Lower lobe of right lung (tissue), 2 donors: Measurements from ENCODE around the gene TMED9. TPM values are rescaled to one million over a fixed set of nuclear protein-coding genes. Genes with fewer than 3 reads are reported as not detected.
A peak's percentile ranks its signal among the peaks of the same experiment; 100 is the strongest.

Experiments used
- ATAC-seq, 2 donors: fragments of 200-7000 bp; cut with Tn5 transposase; one replicate each; pipeline ENCODE4 v1.9.1; 2020 to 2022; ENCODE audit warnings: mild to moderate bottlenecking in 2 of 2, moderate library complexity in 2 of 2
- DNase-seq: peaks from one replicate; pipeline ENCODE4 v3.0.0-alpha.2; 2020
- H3K27ac ChIP-seq: fragments of 200-600 bp; one replicate; pipeline ENCODE4 v1.8.0; 2022
- H3K27me3 ChIP-seq: fragments of 200-600 bp; one replicate; pipeline ENCODE4 v1.8.0; 2022; ENCODE audit warnings: low read depth
- H3K36me3 ChIP-seq: fragments of 200-600 bp; one replicate; pipeline ENCODE4 v1.8.0; 2022; ENCODE audit warnings: mild to moderate bottlenecking
- H3K4me1 ChIP-seq: fragments of 200-600 bp; one replicate; pipeline ENCODE4 v1.8.0; 2022
- H3K4me3 ChIP-seq: fragments of 200-600 bp; one replicate; pipeline ENCODE4 v1.8.0; 2022; ENCODE audit warnings: mild to moderate bottlenecking
- H3K9me3 ChIP-seq: fragments of 200-600 bp; one replicate; pipeline ENCODE4 v1.8.0; 2022
- CTCF ChIP-seq: fragments of 200-600 bp; IDR thresholded peaks from one replicate; pipeline ENCODE4 v1.8.0; 2022; ENCODE audit warnings: antibody characterized with exemption, mild to moderate bottlenecking
- intact Hi-C: fragments of 100-400 bp; cut with DNase I; formaldehyde crosslinking; loops from one replicate; pipeline ENCODE4 v1.11.0; 2022
- long read RNA-seq: library from polyadenylated mRNA; unstranded; transcript quantifications from one replicate; pipeline ENCODE4 v2.0.0, GENCODE V29; 2021
- total RNA-seq: library from RNA; stranded (reverse); fragmentation: NEBNext Ultra II Directional; extraction: Animal tissue kit (Norgen Biotek cat#: 25700); gene quantifications from one replicate; pipeline ENCODE4 v1.2.1, GENCODE V29; 2021
- donor health status: DM: no; HTN: yes; CAD: no; lungs with severe emphysema.

Gene TMED9
- total RNA-seq, result 132 TPM
- long read RNA-seq, transcript TMED9-201 (5 exons, 1,473 nt), result major isoform, 111 of 119 reads
- long read RNA-seq, partial matches to known transcripts, result 0 of 119 reads
- long read RNA-seq, other reads (novel, unspliced or antisense), result 5 of 119 reads

- TF ChIP-seq CTCF, result peak; percentile 34
- peaks cover 14% of the 10 kb centered on the region for H3K27me3 ChIP-seq
- DNase-seq (peak; percentile 92), ATAC-seq (peak; percentile 98 to 99)
- H3K36me3 ChIP-seq, result peaks cover 38% of the 10 kb centered on the region
- no peaks in the 10 kb centered on the region for H3K9me3 ChIP-seq
- H3K27ac ChIP-seq, result peak within 1 kb of the TSS; percentile 85
- H3K4me3 ChIP-seq, result peak within 1 kb of the TSS; percentile 96
- H3K4me1 ChIP-seq, result peaks cover 17% of the 10 kb centered on the region
- intact Hi-C loops, result no loop called here
Measured at GRCh38 chr5:177592010-177592834, at the start of gene TMED9. TMED9 (plus strand) TSS chr5:177592203; CDS start chr5:177592215, 12 bp downstream.

GRCh38 chr5:177542816-177543465 is 49.1 kb upstream of the TMED9 start:
- DNase-seq, result no peak
- Histone ChIP-seq H3K4me3 (no peak overlapping the region), H3K27ac (no peak overlapping the region), H3K4me1 (peaks cover 36% of the 10 kb centered on the region), H3K36me3 (peaks cover 11% of the 10 kb centered on the region), H3K9me3 (no peaks in the 10 kb centered on the region), H3K27me3 (no peaks in the 10 kb centered on the region)
- no peak for ATAC-seq
- intact Hi-C loops, result no loop called here
- no peak for TF ChIP-seq CTCF

- H3K9me3 ChIP-seq, result no peaks in the 10 kb centered on the region
- H3K4me3 ChIP-seq, result no peak overlapping the region
- DNase-seq, result peak; percentile 62
- H3K36me3 ChIP-seq, result peaks cover 4% of the 10 kb centered on the region
- H3K4me1 ChIP-seq, result peaks cover 50% of the 10 kb centered on the region
- no peaks in the 10 kb centered on the region for H3K27me3 ChIP-seq
- peak; percentile 81 for ATAC-seq
- H3K27ac ChIP-seq, result peak overlapping the region; percentile 58
- intact Hi-C loops, result no loop called here
- no peak for TF ChIP-seq CTCF
Measured at GRCh38 chr5:177545487-177546257, 46.3 kb upstream of the TMED9 start.

GRCh38 chr5:177546258-177546741 is 45.7 kb upstream of the TMED9 start:
- DNase-seq, result no peak
- ATAC-seq, result peak; percentile 81 to 86
- Histone ChIP-seq H3K27me3 (no peaks in the 10 kb centered on the region), H3K36me3 (peaks cover 6% of the 10 kb centered on the region), H3K27ac (peak overlapping the region; percentile 59), H3K9me3 (no peaks in the 10 kb centered on the region), H3K4me1 (peaks cover 50% of the 10 kb centered on the region), H3K4me3 (no peak overlapping the region)
- intact Hi-C loops, result no loop called here
- TF ChIP-seq CTCF, result no peak

- ATAC-seq, result no peak
Measured at GRCh38 chr5:177547736-177548135, 44.3 kb upstream of the TMED9 start.

More at GRCh38 chr5:177547736-177548135, 44.3 kb upstream of the TMED9 start:
- TF ChIP-seq CTCF, result no peak
- Histone ChIP-seq H3K27me3 (no peaks in the 10 kb centered on the region), H3K9me3 (no peaks in the 10 kb centered on the region), H3K36me3 (peaks cover 18% of the 10 kb centered on the region), H3K27ac (no peak overlapping the region), H3K4me1 (peaks cover 61% of the 10 kb centered on the region), H3K4me3 (no peak overlapping the region)
- intact Hi-C loops, result no loop called here
- no peak for DNase-seq
